Gastrocnemius medialis (tissue), 4 donors: ENCODE results near the gene RGS18.

Experiments
- CTCF ChIP-seq, 5 experiments: fragments of 450-650 bp in 3 of 5; fragments of 200-600 bp in 2 of 5; sonication (generic) in 2 of 5; IDR thresholded peaks in 4 of 5; conservative IDR thresholded peaks in 1 of 5; 1 replicate in 4 of 5; 2 replicates in 1 of 5; pipeline ENCODE4 v1.5.1; 2016 to 2019; ENCODE audit warnings: antibody characterized with exemption in 5 of 5, mild to moderate bottlenecking in 3 of 5, moderate library complexity in 3 of 5
- POLR2A ChIP-seq, 2 donors: fragments of 450-650 bp; IDR thresholded peaks; one replicate each; pipeline ENCODE4 v1.6.1; 2017; ENCODE audit warnings: antibody characterized with exemption in 2 of 2, mild to moderate bottlenecking in 2 of 2, moderate library complexity in 2 of 2

GRCh38 chr1:192159014-192159413 is 752 bp downstream of the RGS18 start:
- TF ChIP-seq CTCF (IDR thresholded peaks at IDR 0.05 in 4 of 5, conservative IDR thresholded peaks at IDR 0.05 in 1 of 5): no peak
- no peak for TF ChIP-seq POLR2A (IDR thresholded peaks at IDR 0.05)
